Measurements from ENCODE around the gene BRICD5.

Gene BRICD5

GRCh38 chr16:2237493-2238149, 27.0 kb upstream of the BRICD5 start:
- DNase-seq (ENCODE audit: low read depth, low spot score) = no peak

- no peak for DNase-seq (ENCODE audit: low read depth, low spot score)
Observed at GRCh38 chr16:2237102-2237482, 26.4 kb upstream of the BRICD5 start.

GRCh38 chr16:2236337-2237101, 25.9 kb upstream of the BRICD5 start, which contains the start of gene DNASE1L2:
Gene DNASE1L2 (plus strand): TSS chr16:2236444. CDS start chr16:2236817, 373 bp downstream.
- no peak for DNase-seq (ENCODE audit: low read depth, low spot score)

GRCh38 chr16:2235695-2236336, 25.2 kb upstream of the BRICD5 start:
- no peak for DNase-seq (ENCODE audit: low read depth, low spot score)

GRCh38 chr16:2235234-2235651, 24.6 kb upstream of the BRICD5 start:
- no peak for DNase-seq (ENCODE audit: low read depth, low spot score)

- no peak for DNase-seq (ENCODE audit: low read depth, low spot score)
Observed at GRCh38 chr16:2234813-2235170, 24.1 kb upstream of the BRICD5 start.

- no peak for DNase-seq (ENCODE audit: low read depth, low spot score)
Observed at GRCh38 chr16:2233872-2234812, 23.5 kb upstream of the BRICD5 start.

GRCh38 chr16:2233046-2233775, 22.5 kb upstream of the BRICD5 start:
- DNase-seq (ENCODE audit: low read depth, low spot score) = no peak

GRCh38 chr16:2232094-2232990, 21.7 kb upstream of the BRICD5 start:
- no peak for DNase-seq (ENCODE audit: low read depth, low spot score)

- no peak for DNase-seq (ENCODE audit: low read depth, low spot score)
Observed at GRCh38 chr16:2231016-2231931, 20.6 kb upstream of the BRICD5 start.

- DNase-seq (ENCODE audit: low read depth, low spot score) = no peak
Observed at GRCh38 chr16:2230376-2230775, 19.7 kb upstream of the BRICD5 start.

- no peak for DNase-seq (ENCODE audit: low read depth, low spot score)
Observed at GRCh38 chr16:2229632-2230250, 19.1 kb upstream of the BRICD5 start.

- DNase-seq (ENCODE audit: low read depth, low spot score) = no peak
Observed at GRCh38 chr16:2229091-2229490, 18.4 kb upstream of the BRICD5 start.

- DNase-seq (ENCODE audit: low read depth, low spot score) = no peak
Observed at GRCh38 chr16:2228161-2228824, 17.6 kb upstream of the BRICD5 start.

GRCh38 chr16:2226918-2227317, 16.3 kb upstream of the BRICD5 start:
- no peak for DNase-seq (ENCODE audit: low read depth, low spot score)

- no peak for DNase-seq (ENCODE audit: low read depth, low spot score)
Observed at GRCh38 chr16:2226245-2226793, 15.7 kb upstream of the BRICD5 start.

GRCh38 chr16:2223942-2224486, 13.4 kb upstream of the BRICD5 start:
- DNase-seq (ENCODE audit: low read depth, low spot score) = no peak

All from activated naive CD8-positive, alpha-beta T cell treated with anti-CD3 and anti-CD28 coated beads, Interleukin-2, amount 50 U/mL, for 16 hours (primary cell).